ENCODE measurements around the gene KLK12. TPM values are rescaled to one million over a fixed set of nuclear protein-coding genes. Genes with fewer than 3 reads are reported as not detected.
"Not testable (repeated sequence)": the region's sequence is repeated elsewhere in the genome, so short reads cannot be mapped to it uniquely, and the experiment has no call there.

Gene KLK12
- total RNA-seq, 1 experiment from 2014 or later, result not detected

- DNase-seq, result no peak
- no peaks in the 10 kb centered on the region for H3K36me3 ChIP-seq
- no peaks in the 10 kb centered on the region for H3K4me1 ChIP-seq
- H3K9me3 ChIP-seq (replicated peaks), result no peaks in the 10 kb centered on the region
- H3K4me3 ChIP-seq, result no peak overlapping the region
- H3K27ac ChIP-seq, result no peak overlapping the region
- no peaks in the 10 kb centered on the region for H3K27me3 ChIP-seq
These were observed 36.1 kb downstream of the KLK12 start for GRCh38 chr19:50998686-50999085.

GRCh38 chr19:50998061-50998460 lies 36.7 kb downstream of the KLK12 start:
- DNase-seq, result no peak
- H3K4me1 ChIP-seq, result no peaks in the 10 kb centered on the region

GRCh38 chr19:50994129-50994528 lies 40.7 kb downstream of the KLK12 start:
- Histone ChIP-seq H3K4me3 (no peak overlapping the region), H3K36me3 (no peaks in the 10 kb centered on the region), H3K4me1 (no peaks in the 10 kb centered on the region), H3K27me3 (no peaks in the 10 kb centered on the region), H3K27ac (no peak overlapping the region), H3K9me3 (replicated peaks) (no peaks in the 10 kb centered on the region)
- DNase-seq, result peak; percentile 19 to 42

More at GRCh38 chr19:50998061-50998460, 36.7 kb downstream of the KLK12 start:
- no peaks in the 10 kb centered on the region for H3K36me3 ChIP-seq
- no peak overlapping the region for H3K4me3 ChIP-seq
- H3K27me3 ChIP-seq, result no peaks in the 10 kb centered on the region
- H3K9me3 ChIP-seq (replicated peaks), result no peaks in the 10 kb centered on the region
- H3K27ac ChIP-seq, result no peak overlapping the region

GRCh38 chr19:50992666-50993035 lies 42.2 kb downstream of the KLK12 start:
- Histone ChIP-seq H3K9me3 (replicated peaks) (no peaks in the 10 kb centered on the region), H3K4me3 (no peak overlapping the region), H3K4me1 (no peaks in the 10 kb centered on the region), H3K27ac (no peak overlapping the region), H3K36me3 (no peaks in the 10 kb centered on the region), H3K27me3 (no peaks in the 10 kb centered on the region)
- DNase-seq, result no peak

GRCh38 chr19:50984416-50984815 lies 50.4 kb downstream of the KLK12 start:
- not testable (repeated sequence) for DNase-seq; H3K9me3 ChIP-seq (replicated peaks); H3K27me3 ChIP-seq; H3K4me1 ChIP-seq; H3K27ac ChIP-seq; H3K4me3 ChIP-seq; H3K36me3 ChIP-seq

GRCh38 chr19:50983625-50984292 lies 51.0 kb downstream of the KLK12 start, which contains the start of gene KLK7:
Gene KLK7, minus strand, starts transcription at chr19:50983917. Its CDS starts 1,518 bp downstream, at chr19:50982399.
- H3K27me3 ChIP-seq, result no peaks in the 10 kb centered on the region
- no peak within 1 kb of the TSS for H3K4me3 ChIP-seq
- no peaks in the 10 kb centered on the region for H3K9me3 ChIP-seq (replicated peaks)
- DNase-seq, result no peak
- H3K4me1 ChIP-seq, result no peaks in the 10 kb centered on the region
- H3K27ac ChIP-seq, result no peak within 1 kb of the TSS
- no peaks in the 10 kb centered on the region for H3K36me3 ChIP-seq

- no peaks in the 10 kb centered on the region for H3K9me3 ChIP-seq (replicated peaks)
- no peak overlapping the region for H3K27ac ChIP-seq
- no peak for DNase-seq
- H3K4me1 ChIP-seq, result no peaks in the 10 kb centered on the region
- H3K4me3 ChIP-seq, result no peak overlapping the region
- H3K27me3 ChIP-seq, result no peaks in the 10 kb centered on the region
- H3K36me3 ChIP-seq, result no peaks in the 10 kb centered on the region
These were observed 52.6 kb downstream of the KLK12 start for GRCh38 chr19:50982186-50982585.

GRCh38 chr19:50981587-50982146 lies 53.1 kb downstream of the KLK12 start:
- Histone ChIP-seq H3K4me3 (no peak overlapping the region), H3K36me3 (no peaks in the 10 kb centered on the region), H3K4me1 (no peaks in the 10 kb centered on the region), H3K27me3 (no peaks in the 10 kb centered on the region), H3K9me3 (replicated peaks) (no peaks in the 10 kb centered on the region), H3K27ac (no peak overlapping the region)
- DNase-seq, result no peak

GRCh38 chr19:50980208-50980607 lies 54.6 kb downstream of the KLK12 start:
- Histone ChIP-seq H3K27ac (no peak overlapping the region), H3K4me3 (no peak overlapping the region), H3K4me1 (no peaks in the 10 kb centered on the region), H3K9me3 (replicated peaks) (no peaks in the 10 kb centered on the region), H3K27me3 (no peaks in the 10 kb centered on the region), H3K36me3 (no peaks in the 10 kb centered on the region)
- DNase-seq, result no peak

GRCh38 chr19:50979758-50980157 lies 55.0 kb downstream of the KLK12 start:
- DNase-seq, result no peak
- no peak overlapping the region for H3K4me3 ChIP-seq
- H3K9me3 ChIP-seq (replicated peaks), result no peaks in the 10 kb centered on the region
- H3K4me1 ChIP-seq, result no peaks in the 10 kb centered on the region
- no peaks in the 10 kb centered on the region for H3K27me3 ChIP-seq
- no peak overlapping the region for H3K27ac ChIP-seq
- H3K36me3 ChIP-seq, result no peaks in the 10 kb centered on the region

Other genes with a start within 250 kb of the KLK12 start
- not detected in 2 replicates for gene ACP4, start 244.6 kb downstream of the KLK12 start, total RNA-seq (2014; rRNA removed; shearing (Covaris generic))
- 0.13 and 0.18 TPM in 2 replicates for gene KLK1, start 211.2 kb downstream of the KLK12 start, total RNA-seq (2014; rRNA removed; shearing (Covaris generic))
- gene KLK15, start 201.4 kb downstream of the KLK12 start, total RNA-seq (2014; rRNA removed; shearing (Covaris generic)), result not detected in 2 replicates
- not detected in 2 replicates for gene KLK3, start 180.1 kb downstream of the KLK12 start, total RNA-seq (2014; rRNA removed; shearing (Covaris generic))
- not detected in 2 replicates for gene KLK2, start 161.6 kb downstream of the KLK12 start, total RNA-seq (2014; rRNA removed; shearing (Covaris generic))
- gene KLK4, start 123.6 kb downstream of the KLK12 start, total RNA-seq (2014; rRNA removed; shearing (Covaris generic)), result 0.32 and 0.48 TPM in 2 replicates
- gene KLK5, start 82.0 kb downstream of the KLK12 start, total RNA-seq (2014; rRNA removed; shearing (Covaris generic)), result not detected in 2 replicates
- not detected in 2 replicates for gene KLK6, start 65.4 kb downstream of the KLK12 start, total RNA-seq (2014; rRNA removed; shearing (Covaris generic))
- not detected in 2 replicates for gene KLK7, start 51.1 kb downstream of the KLK12 start, total RNA-seq (2014; rRNA removed; shearing (Covaris generic))
- not detected in 2 replicates for gene KLK8, start 33.4 kb downstream of the KLK12 start, total RNA-seq (2014; rRNA removed; shearing (Covaris generic))
- gene KLK10, start 15.3 kb downstream of the KLK12 start, total RNA-seq (2014; rRNA removed; shearing (Covaris generic)), result not detected in 2 replicates
- gene KLK11, start 8.4 kb downstream of the KLK12 start, total RNA-seq (2014; rRNA removed; shearing (Covaris generic)), result not detected in 2 replicates
- gene KLK13, start 30.1 kb upstream of the KLK12 start, total RNA-seq (2014; rRNA removed; shearing (Covaris generic)), result not detected in 2 replicates
- not detected in 2 replicates for gene KLK14, start 47.9 kb upstream of the KLK12 start, total RNA-seq (2014; rRNA removed; shearing (Covaris generic))
- gene CTU1, start 73.4 kb upstream of the KLK12 start, total RNA-seq (2014; rRNA removed; shearing (Covaris generic)), result 6.7 and 7.2 TPM in 2 replicates
- not detected in 2 replicates for gene SIGLEC9, start 89.9 kb upstream of the KLK12 start, total RNA-seq (2014; rRNA removed; shearing (Covaris generic))
- not detected in 2 replicates for gene SIGLEC7, start 107.3 kb upstream of the KLK12 start, total RNA-seq (2014; rRNA removed; shearing (Covaris generic))
- 0.35 and 0.89 TPM in 2 replicates for gene CD33, start 190.1 kb upstream of the KLK12 start, total RNA-seq (2014; rRNA removed; shearing (Covaris generic))
- gene SIGLECL1, start 216.1 kb upstream of the KLK12 start, total RNA-seq (2014; rRNA removed; shearing (Covaris generic)), result not detected in 2 replicates

All from SJCRH30 (cell line).